Measurements from ENCODE around the gene SPAG16. TPM values are rescaled to one million over a fixed set of nuclear protein-coding genes. Genes with fewer than 3 reads are reported as not detected.

The SPAG16 gene
- total and polyA plus RNA-seq, 2 donors from 2014 or later: 35.9 to 38.5 TPM

- Histone ChIP-seq H3K4me1 (ENCODE audit: control insufficient read depth in 2 of 3, insufficient read depth in 2 of 3, low read depth in 1 of 3, low read length in 3 of 3) (no peaks in the 10 kb centered on the region), H3K9me3 (ENCODE audit: control insufficient read depth in 2 of 3, insufficient read depth in 1 of 3, low read length in 3 of 3) (no peaks in the 10 kb centered on the region), H3K36me3 (ENCODE audit: control insufficient read depth in 2 of 3, insufficient read depth in 3 of 3, low read length in 3 of 3) (no peaks in the 10 kb centered on the region), H3K4me3 (ENCODE audit: low read length in 3 of 3) (no peak overlapping the region), H3K9ac (ENCODE audit: low read length in 3 of 3) (no peak overlapping the region), H3K27me3 (ENCODE audit: control insufficient read depth, insufficient read depth, low read length) (no peaks in the 10 kb centered on the region), H3K27ac (ENCODE audit: low read depth in 2 of 2, low read length in 2 of 2) (no peak overlapping the region)
- DNase-seq: no peak
- no peak for TF ChIP-seq CTCF (IDR thresholded peaks at IDR 0.05; ENCODE audit: borderline replicate concordance, extremely low read depth, insufficient read depth)
- intact Hi-C loops (cut with DNase I): no loop called here
- no peak for FAIRE-seq
Observed at GRCh38 chr2:214201892-214202291, 917.6 kb downstream of the SPAG16 start.

- no peak for FAIRE-seq
- no peaks in the 10 kb centered on the region for H3K36me3 ChIP-seq (ENCODE audit: control insufficient read depth in 2 of 3, insufficient read depth in 3 of 3, low read length in 3 of 3)
Observed at GRCh38 chr2:214203214-214203613, 919.0 kb downstream of the SPAG16 start.

GRCh38 chr2:214203744-214204289 is 919.6 kb downstream of the SPAG16 start:
- DNase-seq (no peak), FAIRE-seq (no peak)
- H3K9me3 ChIP-seq (ENCODE audit: control insufficient read depth in 2 of 3, insufficient read depth in 1 of 3, low read length in 3 of 3): no peaks in the 10 kb centered on the region
- no peaks in the 10 kb centered on the region for H3K4me1 ChIP-seq (ENCODE audit: control insufficient read depth in 2 of 3, insufficient read depth in 2 of 3, low read depth in 1 of 3, low read length in 3 of 3)
- no peaks in the 10 kb centered on the region for H3K36me3 ChIP-seq (ENCODE audit: control insufficient read depth in 2 of 3, insufficient read depth in 3 of 3, low read length in 3 of 3)
- H3K9ac ChIP-seq (ENCODE audit: low read length in 3 of 3): no peak overlapping the region
- H3K4me3 ChIP-seq (ENCODE audit: low read length in 3 of 3): no peak overlapping the region
- intact Hi-C loops (cut with DNase I): no loop called here
- no peak overlapping the region for H3K27ac ChIP-seq (ENCODE audit: low read depth in 2 of 2, low read length in 2 of 2)
- H3K27me3 ChIP-seq (ENCODE audit: control insufficient read depth, insufficient read depth, low read length): no peaks in the 10 kb centered on the region
- no peak for TF ChIP-seq CTCF (IDR thresholded peaks at IDR 0.05; ENCODE audit: borderline replicate concordance, extremely low read depth, insufficient read depth)

More at GRCh38 chr2:214203214-214203613, 919.0 kb downstream of the SPAG16 start:
- Histone ChIP-seq H3K27ac (ENCODE audit: low read depth in 2 of 2, low read length in 2 of 2) (no peak overlapping the region), H3K9me3 (ENCODE audit: control insufficient read depth in 2 of 3, insufficient read depth in 1 of 3, low read length in 3 of 3) (no peaks in the 10 kb centered on the region), H3K9ac (ENCODE audit: low read length in 3 of 3) (no peak overlapping the region), H3K27me3 (ENCODE audit: control insufficient read depth, insufficient read depth, low read length) (no peaks in the 10 kb centered on the region), H3K4me1 (ENCODE audit: control insufficient read depth in 2 of 3, insufficient read depth in 2 of 3, low read depth in 1 of 3, low read length in 3 of 3) (no peaks in the 10 kb centered on the region), H3K4me3 (ENCODE audit: low read length in 3 of 3) (no peak overlapping the region)
- TF ChIP-seq CTCF (IDR thresholded peaks at IDR 0.05; ENCODE audit: borderline replicate concordance, extremely low read depth, insufficient read depth): no peak
- DNase-seq: peak in 1 of 5 donors; percentile 7
- intact Hi-C loops (cut with DNase I): no loop called here

- no peak overlapping the region for H3K27ac ChIP-seq (ENCODE audit: low read depth in 2 of 2, low read length in 2 of 2)
- H3K9me3 ChIP-seq (ENCODE audit: control insufficient read depth in 2 of 3, insufficient read depth in 1 of 3, low read length in 3 of 3): no peaks in the 10 kb centered on the region
- no peaks in the 10 kb centered on the region for H3K4me1 ChIP-seq (ENCODE audit: control insufficient read depth in 2 of 3, insufficient read depth in 2 of 3, low read depth in 1 of 3, low read length in 3 of 3)
- no peak overlapping the region for H3K9ac ChIP-seq (ENCODE audit: low read length in 3 of 3)
- DNase-seq: no peak
- no peaks in the 10 kb centered on the region for H3K27me3 ChIP-seq (ENCODE audit: control insufficient read depth, insufficient read depth, low read length)
- intact Hi-C loops (cut with DNase I): no loop called here
- no peak for TF ChIP-seq CTCF (IDR thresholded peaks at IDR 0.05; ENCODE audit: borderline replicate concordance, extremely low read depth, insufficient read depth)
- H3K4me3 ChIP-seq (ENCODE audit: low read length in 3 of 3): no peak overlapping the region
- FAIRE-seq: no peak
- no peaks in the 10 kb centered on the region for H3K36me3 ChIP-seq (ENCODE audit: control insufficient read depth in 2 of 3, insufficient read depth in 3 of 3, low read length in 3 of 3)
Observed at GRCh38 chr2:214215107-214215506, 930.8 kb downstream of the SPAG16 start.

Measured in kidney (tissue), 14 donors.